Measurements from ENCODE around the gene MICA. TPM values are rescaled to one million over a fixed set of nuclear protein-coding genes. Genes with fewer than 3 reads are reported as not detected.
"Not testable (repeated sequence)": the region's sequence is repeated elsewhere in the genome, so short reads cannot be mapped to it uniquely, and the experiment has no call there.

MICA gene
- total RNA-seq, 2 experiments from 2014 or later, result 9.9 to 15.3 TPM

DNA sequence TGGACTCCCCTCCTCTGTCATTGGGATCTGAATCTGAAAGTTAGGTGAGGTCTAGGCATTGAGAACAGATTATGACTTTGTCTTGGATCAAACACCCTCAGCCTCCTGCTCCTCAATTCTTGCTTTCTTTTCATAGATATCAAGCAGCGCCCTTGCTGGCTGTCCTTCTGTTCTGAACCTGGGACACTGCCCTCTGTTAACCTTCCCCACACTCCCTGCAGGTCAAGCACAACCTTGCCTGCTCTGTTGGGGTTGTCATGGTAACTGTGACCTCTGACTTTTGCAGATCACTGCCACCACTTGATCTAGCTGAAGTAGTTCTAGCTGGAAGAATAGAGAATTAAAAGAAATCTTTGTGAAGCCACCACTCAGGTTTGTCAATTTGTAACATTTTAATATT is 16.4 kb upstream of the MICA start:
- H3K36me3 ChIP-seq (ENCODE audit: insufficient read depth, low read length), result no peaks in the 10 kb centered on the region
- no peaks in the 10 kb centered on the region for H3K4me1 ChIP-seq (ENCODE audit: insufficient read depth, low read length, poor library complexity, severe bottlenecking)
- no peak overlapping the region for H3K4me2 ChIP-seq (ENCODE audit: low read length)
- no TSS peak for BruUV-seq (replicated peaks)
- H3K9me2 ChIP-seq (ENCODE audit: insufficient read depth, low read length), result no peaks in the 10 kb centered on the region
- H4K20me1 ChIP-seq (ENCODE audit: insufficient read depth, low read length), result no peaks in the 10 kb centered on the region
- no peak overlapping the region for H2AFZ ChIP-seq (ENCODE audit: low read length)
- no peaks in the 10 kb centered on the region for H3K79me2 ChIP-seq (ENCODE audit: insufficient read depth, low read depth, low read length)
- no peak overlapping the region for H3K4me3 ChIP-seq (ENCODE audit: low read depth, low read length, poor library complexity, severe bottlenecking)
- no peak for DNase-seq (ENCODE audit: low spot score)
- no peak for TF ChIP-seq EZH2phosphoT487 (IDR thresholded peaks at IDR 0.05; ENCODE audit: borderline replicate concordance, low read depth, low read length)
- intact Hi-C loops (cut with micrococcal nuclease; ENCODE audit: unreplicated experiment), result no loop called here
- no peaks in the 10 kb centered on the region for H3K9me3 ChIP-seq (ENCODE audit: low read length)
- no peak overlapping the region for H3K27ac ChIP-seq (ENCODE audit: low read depth, low read length, poor library complexity, severe bottlenecking)
- CTCF ChIA-PET (ENCODE audit: unreplicated experiment), result no interaction called here
- POLR2A ChIA-PET, result interaction anchor here (0.6 kb wide), 1 partner anchor 976 kb away, joined by 3 read pairs; no protein-coding TSS in a partner anchor

DNA sequence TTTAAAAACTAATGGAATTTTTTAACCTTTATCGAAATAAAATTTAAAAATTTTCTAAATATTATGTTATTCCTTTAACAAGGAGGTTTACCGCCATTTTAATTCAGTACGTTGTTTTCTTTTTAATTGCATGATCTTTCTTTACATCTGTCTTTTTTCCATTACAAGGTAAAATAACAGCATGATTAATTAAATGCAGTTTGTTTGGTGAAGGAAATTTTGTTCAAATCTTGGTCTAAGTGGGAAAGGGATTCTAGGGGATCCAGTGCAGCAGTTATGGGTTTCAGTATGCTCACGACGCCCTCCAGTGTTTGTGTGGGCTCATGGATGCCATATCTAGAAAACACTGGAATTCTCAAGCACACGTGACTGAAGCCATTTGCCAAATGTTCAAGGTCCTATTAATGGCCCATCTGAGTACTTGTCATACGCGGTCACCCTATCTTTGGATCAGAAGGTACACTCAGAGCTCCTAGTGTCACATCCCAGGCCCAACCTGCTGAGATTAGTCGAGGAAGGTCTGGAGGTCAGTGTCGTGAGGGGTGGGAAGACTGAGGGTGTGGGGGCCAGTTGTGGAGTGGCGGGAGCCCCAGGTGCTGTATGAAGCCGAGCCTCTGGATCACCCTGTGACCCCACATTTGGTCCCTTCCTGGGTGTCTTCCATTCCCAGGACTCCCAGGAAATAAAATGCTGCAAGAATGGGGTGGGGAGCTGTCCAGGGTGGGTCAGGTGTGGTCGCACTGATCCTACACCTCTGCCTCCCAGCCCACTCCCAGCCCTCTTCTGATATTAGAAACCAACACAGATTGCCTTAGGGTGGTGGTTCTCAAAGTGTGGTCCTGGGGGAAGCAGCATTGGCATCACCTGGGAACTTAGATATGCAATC is 14.2 kb upstream of the MICA start:
- POLR2A ChIA-PET; H3K9me2 ChIP-seq (ENCODE audit: insufficient read depth, low read length); intact Hi-C loops (cut with micrococcal nuclease; ENCODE audit: unreplicated experiment); H3K4me1 ChIP-seq (ENCODE audit: insufficient read depth, low read length, poor library complexity, severe bottlenecking); H3K27ac ChIP-seq (ENCODE audit: low read depth, low read length, poor library complexity, severe bottlenecking); DNase-seq (ENCODE audit: low spot score); H3K4me3 ChIP-seq (ENCODE audit: low read depth, low read length, poor library complexity, severe bottlenecking); BruUV-seq (replicated peaks); H3K36me3 ChIP-seq (ENCODE audit: insufficient read depth, low read length); H4K20me1 ChIP-seq (ENCODE audit: insufficient read depth, low read length); H3K79me2 ChIP-seq (ENCODE audit: insufficient read depth, low read depth, low read length); H3K4me2 ChIP-seq (ENCODE audit: low read length); H3K9me3 ChIP-seq (ENCODE audit: low read length); CTCF ChIA-PET (ENCODE audit: unreplicated experiment); H2AFZ ChIP-seq (ENCODE audit: low read length): not testable (repeated sequence)
- TF ChIP-seq, protein P1, sequence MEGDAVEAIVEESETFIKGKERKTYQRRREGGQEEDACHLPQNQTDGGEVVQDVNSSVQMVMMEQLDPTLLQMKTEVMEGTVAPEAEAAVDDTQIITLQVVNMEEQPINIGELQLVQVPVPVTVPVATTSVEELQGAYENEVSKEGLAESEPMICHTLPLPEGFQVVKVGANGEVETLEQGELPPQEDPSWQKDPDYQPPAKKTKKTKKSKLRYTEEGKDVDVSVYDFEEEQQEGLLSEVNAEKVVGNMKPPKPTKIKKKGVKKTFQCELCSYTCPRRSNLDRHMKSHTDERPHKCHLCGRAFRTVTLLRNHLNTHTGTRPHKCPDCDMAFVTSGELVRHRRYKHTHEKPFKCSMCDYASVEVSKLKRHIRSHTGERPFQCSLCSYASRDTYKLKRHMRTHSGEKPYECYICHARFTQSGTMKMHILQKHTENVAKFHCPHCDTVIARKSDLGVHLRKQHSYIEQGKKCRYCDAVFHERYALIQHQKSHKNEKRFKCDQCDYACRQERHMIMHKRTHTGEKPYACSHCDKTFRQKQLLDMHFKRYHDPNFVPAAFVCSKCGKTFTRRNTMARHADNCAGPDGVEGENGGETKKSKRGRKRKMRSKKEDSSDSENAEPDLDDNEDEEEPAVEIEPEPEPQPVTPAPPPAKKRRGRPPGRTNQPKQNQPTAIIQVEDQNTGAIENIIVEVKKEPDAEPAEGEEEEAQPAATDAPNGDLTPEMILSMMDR (conservative IDR thresholded peaks at IDR 0.05; ENCODE audit: low read length), result 0 out of 2 replicates have a peak, but pooled peaks have one; percentile 19

DNA sequence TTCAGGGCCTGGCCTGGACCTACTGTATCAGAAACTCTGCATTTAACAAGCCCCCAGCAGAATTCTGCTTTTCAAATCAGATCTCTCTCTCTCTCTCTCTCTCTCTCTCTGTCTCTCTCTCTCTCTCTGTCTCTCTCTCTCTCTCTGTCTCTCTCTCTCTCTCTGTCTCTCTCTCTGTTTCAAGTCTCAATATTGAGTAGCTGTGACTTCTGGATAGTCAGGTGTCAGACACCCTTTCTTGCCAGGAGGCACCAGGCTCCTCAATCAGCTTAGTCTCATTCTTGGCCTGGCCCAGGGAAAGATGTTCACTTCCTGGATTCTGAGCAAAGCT is 13.6 kb upstream of the MICA start:
- DNase-seq (ENCODE audit: low spot score); H3K4me1 ChIP-seq (ENCODE audit: insufficient read depth, low read length, poor library complexity, severe bottlenecking); H3K79me2 ChIP-seq (ENCODE audit: insufficient read depth, low read depth, low read length); H3K4me3 ChIP-seq (ENCODE audit: low read depth, low read length, poor library complexity, severe bottlenecking); H3K4me2 ChIP-seq (ENCODE audit: low read length); H3K27ac ChIP-seq (ENCODE audit: low read depth, low read length, poor library complexity, severe bottlenecking); intact Hi-C loops (cut with micrococcal nuclease; ENCODE audit: unreplicated experiment); H4K20me1 ChIP-seq (ENCODE audit: insufficient read depth, low read length); H3K9me2 ChIP-seq (ENCODE audit: insufficient read depth, low read length); H2AFZ ChIP-seq (ENCODE audit: low read length); CTCF ChIA-PET (ENCODE audit: unreplicated experiment); H3K36me3 ChIP-seq (ENCODE audit: insufficient read depth, low read length); H3K9me3 ChIP-seq (ENCODE audit: low read length); BruUV-seq (replicated peaks): not testable (repeated sequence)
- POLR2A ChIA-PET, result interaction anchor here (0.6 kb wide), 1 partner anchor 9 kb away, joined by 3 read pairs; no protein-coding TSS in a partner anchor
